Measurements from ENCODE around the gene STAU1.
"Not testable (repeated sequence)": the region's sequence is repeated elsewhere in the genome, so short reads cannot be mapped to it uniquely, and the experiment has no call there.

Gene STAU1

DNA sequence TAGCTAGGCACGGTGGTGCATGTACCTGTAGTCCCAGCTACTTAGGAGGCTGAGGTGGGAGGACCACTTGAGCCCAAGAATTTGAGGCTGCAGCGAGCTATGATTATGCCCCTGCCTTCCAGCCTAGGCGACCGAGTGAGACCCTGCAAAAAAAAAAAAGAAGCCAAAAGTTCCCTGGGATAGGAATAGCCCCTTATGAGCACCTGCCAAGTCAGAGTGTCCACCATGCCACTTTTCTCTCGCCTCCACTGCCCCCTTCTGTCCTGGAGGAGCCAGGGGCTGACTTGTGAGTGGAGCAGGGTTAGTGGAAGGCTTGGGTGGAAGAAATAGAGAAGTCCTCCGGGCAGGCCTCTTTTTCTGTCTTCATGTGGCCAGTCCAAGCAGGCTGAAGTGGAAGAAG is 18.9 kb upstream of the STAU1 start:
- in situ Hi-C loops (cut with MboI; ENCODE audit: low sequenced_read_pairs): no loop called here

DNA sequence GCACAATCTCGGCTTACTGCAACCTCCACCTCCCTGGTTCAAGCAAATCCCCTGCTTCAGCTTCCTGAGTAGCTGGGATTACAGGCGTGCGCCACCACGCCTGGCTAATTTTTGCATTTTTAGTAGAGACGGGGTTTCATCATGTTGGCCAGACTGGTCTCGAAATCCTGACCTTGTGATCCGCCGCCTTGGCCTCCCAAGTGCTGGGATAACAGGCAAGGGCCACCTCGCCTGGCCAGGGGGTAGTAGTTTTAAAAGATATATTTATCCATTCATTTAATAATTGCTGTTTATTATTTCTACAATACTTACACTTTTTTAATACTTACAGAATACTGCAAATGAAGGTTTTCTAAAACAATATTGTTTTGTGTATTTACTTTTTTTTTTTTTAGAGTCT is 15.6 kb upstream of the STAU1 start:
- in situ Hi-C loops (cut with MboI; ENCODE audit: low sequenced_read_pairs): no loop called here

DNA sequence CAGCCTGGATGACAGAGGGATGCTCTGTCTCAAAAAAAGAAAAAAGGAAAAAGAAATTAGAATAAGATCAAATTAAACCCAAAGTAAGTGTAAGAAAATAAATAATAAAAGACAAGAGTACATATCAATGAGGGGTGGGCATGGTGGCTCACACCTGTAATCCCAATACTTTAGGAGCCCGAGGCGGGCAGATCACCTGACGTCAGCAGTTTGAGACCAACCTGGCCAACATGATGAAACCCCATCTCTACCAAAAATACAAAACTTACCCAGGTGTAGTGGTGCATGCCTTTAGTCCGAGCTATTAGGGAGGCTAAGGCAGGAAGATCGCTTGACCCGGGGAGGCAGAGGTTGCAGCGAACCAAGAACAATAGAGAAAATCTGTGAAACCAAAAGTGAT is 14.9 kb upstream of the STAU1 start:
- in situ Hi-C loops (cut with MboI; ENCODE audit: low sequenced_read_pairs): no loop called here

DNA sequence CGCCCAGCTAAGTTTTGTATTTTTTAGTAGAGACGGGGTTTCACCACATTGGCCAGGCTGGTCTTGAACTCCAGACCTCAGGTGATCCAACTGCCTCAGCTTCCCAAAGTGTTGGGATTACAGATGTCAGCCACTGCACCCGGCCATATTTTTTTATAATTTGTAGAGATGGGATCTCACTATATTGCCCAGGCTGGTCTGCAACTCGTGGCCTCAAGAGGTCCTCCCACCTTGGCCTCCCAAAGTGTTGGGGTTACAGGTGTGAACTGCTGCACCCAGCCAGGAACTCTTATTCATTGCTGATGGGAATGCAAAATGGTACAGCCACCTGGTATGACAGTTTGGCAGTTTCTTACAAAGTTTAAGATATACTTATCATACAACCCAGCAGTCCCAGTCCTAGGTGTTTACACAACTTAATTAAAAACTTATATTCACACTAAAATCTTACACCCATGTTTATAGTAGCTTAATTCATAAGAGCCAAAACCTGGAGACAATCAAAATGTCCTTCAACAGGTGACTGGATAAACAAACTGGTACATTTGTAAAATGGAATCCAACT is 11.7 kb upstream of the STAU1 start:
- in situ Hi-C loops (cut with MboI; ENCODE audit: low sequenced_read_pairs): no loop called here

DNA sequence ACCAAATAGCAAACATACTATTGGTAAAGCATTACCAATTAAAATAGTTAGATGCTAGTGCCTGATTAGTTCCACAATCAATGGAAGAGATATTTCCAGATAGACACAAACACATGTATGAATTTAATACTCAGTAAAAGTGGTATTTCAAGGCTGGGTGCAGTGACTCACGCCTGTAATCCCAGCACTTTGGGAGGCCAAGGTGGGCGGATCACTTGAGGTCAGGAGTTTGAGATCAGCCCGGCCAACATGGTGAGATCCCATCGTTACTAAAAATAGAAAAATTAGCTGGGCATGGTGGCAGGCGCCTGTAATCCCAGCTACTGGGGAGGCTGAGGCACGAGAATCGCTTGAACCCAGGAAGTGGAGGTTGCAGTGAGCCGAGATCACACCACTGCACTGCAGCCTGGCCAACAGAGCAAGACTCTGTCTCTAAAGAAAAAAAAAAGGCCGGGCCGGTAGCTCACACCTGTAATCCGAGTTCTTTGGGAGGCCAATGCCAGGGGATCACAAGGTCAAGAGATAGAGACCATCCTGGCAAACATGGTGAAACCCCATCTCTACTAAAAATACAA is 4.9 kb upstream of the STAU1 start:
- in situ Hi-C loops (cut with MboI; ENCODE audit: low sequenced_read_pairs): not testable (repeated sequence)

- in situ Hi-C loops (cut with MboI; ENCODE audit: low sequenced_read_pairs): no loop called here
Measured at GRCh38 chr20:49187330-49187850, 744 bp downstream of the STAU1 start.

DNA sequence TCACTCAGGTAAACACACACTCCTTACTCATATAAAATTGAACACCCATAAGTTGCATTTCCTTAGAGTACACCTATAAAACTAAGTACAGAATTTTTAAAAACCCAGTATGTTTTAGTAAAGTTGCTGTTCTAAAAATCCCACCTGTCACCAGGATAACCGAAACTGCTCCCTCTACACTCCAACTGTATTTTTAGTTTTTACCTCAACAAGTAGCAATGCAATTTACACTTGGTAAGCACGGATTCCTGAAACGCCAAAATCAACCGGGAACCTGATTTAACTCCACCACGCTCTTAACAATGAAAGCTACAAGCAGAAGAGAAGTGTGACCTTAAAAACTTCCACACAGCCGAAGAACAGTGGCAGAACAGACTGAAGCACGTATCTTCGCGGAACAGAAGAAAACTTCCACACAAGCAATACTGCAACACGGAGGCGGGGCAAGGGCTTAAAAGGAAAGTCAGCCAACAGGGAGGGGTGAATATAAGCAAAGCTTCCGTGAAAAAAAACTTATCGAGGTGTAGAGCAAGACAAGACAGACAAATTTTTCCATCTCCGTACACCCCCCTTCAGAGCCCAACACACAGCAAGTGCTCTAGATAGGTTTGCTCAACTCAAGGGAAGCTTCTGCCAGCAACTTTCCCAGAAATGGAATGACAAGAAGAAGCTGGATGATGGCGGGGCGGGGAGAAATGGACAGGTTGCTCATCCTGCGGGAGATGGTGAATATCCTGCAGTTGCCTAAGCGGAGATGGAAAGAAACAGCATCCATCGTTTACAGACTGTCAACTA is 1.4 kb downstream of the STAU1 start:
- in situ Hi-C loops (cut with MboI; ENCODE audit: low sequenced_read_pairs): no loop called here

- in situ Hi-C loops (cut with MboI; ENCODE audit: low sequenced_read_pairs): no loop called here
Measured at GRCh38 chr20:49185071-49185761, 2.9 kb downstream of the STAU1 start.

GRCh38 chr20:49184691-49185070 is 3.5 kb downstream of the STAU1 start:
- in situ Hi-C loops (cut with MboI; ENCODE audit: low sequenced_read_pairs): no loop called here

DNA sequence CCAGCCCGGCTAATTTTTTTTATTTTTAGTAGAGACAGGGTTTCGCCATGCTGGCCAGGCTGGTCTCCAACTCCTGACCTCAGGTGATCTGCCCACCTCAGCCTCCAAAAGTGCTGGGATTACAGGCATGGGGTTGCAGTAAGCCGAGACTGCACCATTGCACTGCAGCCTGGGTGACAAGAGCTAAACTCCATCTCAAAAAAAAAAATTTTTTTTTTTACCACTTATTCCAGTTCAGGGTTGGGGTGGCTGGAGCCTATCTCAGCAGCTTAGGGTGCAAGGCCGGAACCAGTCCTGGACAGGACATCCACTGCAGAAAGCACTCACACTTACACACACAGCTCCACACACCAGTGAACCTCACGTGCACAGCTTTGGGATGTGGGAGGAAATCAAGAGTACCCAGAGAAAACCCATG is 4.0 kb downstream of the STAU1 start:
- in situ Hi-C loops (cut with MboI; ENCODE audit: low sequenced_read_pairs): not testable (repeated sequence)

- in situ Hi-C loops (cut with MboI; ENCODE audit: low sequenced_read_pairs): no loop called here
Measured at GRCh38 chr20:49183444-49183843, 4.7 kb downstream of the STAU1 start.

- in situ Hi-C loops (cut with MboI; ENCODE audit: low sequenced_read_pairs): no loop called here
Measured at GRCh38 chr20:49181265-49181877, 6.8 kb downstream of the STAU1 start.

DNA sequence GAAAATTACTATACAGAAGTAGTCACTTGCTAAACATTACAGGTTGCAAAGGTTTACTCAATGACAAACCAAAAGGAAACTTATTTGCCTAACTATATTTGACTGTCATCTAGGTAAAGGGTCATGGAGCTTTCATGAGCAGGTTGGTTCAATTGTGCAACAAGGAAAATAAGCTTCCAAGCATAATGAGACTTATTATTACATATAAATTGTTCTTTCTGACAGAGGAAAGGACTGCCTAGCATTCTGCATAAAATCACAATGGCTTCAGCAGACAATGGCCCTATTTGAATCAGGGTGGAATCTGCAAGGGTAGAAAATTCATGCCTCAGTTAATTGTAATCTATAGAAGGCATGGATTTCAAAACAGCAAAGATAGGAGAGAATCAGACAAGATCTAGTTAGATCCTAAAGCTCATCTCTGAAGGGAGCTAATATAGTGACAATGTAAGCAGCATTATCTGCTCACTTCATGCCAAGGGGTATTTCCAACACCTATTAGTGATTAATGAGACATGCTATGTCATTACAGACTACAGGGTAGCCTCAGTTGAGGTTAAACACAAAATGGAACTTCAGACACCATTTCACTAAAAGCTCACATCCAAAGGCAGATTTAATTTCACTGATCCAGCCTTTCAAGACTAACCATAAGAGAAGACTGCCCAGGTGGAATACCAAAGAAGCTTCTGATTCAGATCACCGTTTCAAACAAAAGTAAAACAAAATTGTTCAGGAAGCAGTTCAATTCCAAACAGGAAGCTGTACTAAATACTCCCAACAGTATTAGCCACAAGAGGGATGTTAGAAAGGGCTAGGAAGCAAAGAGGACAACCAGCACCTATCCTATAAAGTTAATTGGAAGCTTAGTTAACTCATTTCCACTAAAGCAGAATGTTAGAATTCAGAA is 8.5 kb downstream of the STAU1 start:
- in situ Hi-C loops (cut with MboI; ENCODE audit: low sequenced_read_pairs): no loop called here

DNA sequence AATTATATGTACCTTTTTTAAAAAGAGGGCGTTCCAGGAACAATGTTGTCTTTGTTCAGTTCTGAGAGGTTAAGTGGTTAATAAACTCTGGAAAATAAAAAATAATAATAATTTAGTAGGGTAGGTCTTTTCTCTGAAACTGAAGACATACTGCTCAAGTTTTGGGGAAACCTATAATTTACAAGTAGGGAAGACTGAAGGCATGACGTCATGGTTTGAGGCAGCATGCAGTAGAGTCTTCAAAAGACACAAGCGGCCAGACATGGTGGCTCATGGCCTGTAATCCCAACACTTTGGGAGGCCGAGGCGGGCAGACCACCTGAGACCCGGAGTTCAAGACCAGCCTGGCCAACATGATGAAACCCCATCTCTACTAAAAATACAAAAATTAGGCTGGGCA is 14.0 kb downstream of the STAU1 start:
- in situ Hi-C loops (cut with MboI; ENCODE audit: low sequenced_read_pairs): no loop called here

GRCh38 chr20:49172413-49172812 is 15.7 kb downstream of the STAU1 start:
- in situ Hi-C loops (cut with MboI; ENCODE audit: low sequenced_read_pairs): no loop called here

DNA sequence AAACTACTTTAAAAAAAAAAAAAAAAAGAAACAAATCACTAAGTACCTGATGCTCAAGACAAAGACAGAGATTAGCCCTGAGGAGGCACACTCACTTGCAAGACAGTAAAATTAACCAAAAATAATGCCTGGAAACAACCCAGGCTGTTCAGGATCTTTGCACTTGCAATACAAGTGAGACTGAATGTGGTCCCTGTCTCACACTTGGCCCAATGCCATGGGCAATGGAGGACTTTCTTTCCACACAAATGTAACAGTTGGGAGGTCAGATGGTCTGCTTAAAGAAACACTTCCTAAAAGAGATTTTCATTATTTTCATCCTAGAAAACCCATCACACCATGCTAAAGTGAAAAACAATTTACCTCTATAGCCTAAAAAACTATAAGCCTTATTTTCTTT is 16.2 kb downstream of the STAU1 start:
- in situ Hi-C loops (cut with MboI; ENCODE audit: low sequenced_read_pairs): no loop called here

- in situ Hi-C loops (cut with MboI; ENCODE audit: low sequenced_read_pairs): no loop called here
Measured at GRCh38 chr20:49170714-49171113, 17.4 kb downstream of the STAU1 start.

- in situ Hi-C loops (cut with MboI; ENCODE audit: low sequenced_read_pairs): no loop called here
Measured at GRCh38 chr20:49169547-49169946, 18.6 kb downstream of the STAU1 start.

DNA sequence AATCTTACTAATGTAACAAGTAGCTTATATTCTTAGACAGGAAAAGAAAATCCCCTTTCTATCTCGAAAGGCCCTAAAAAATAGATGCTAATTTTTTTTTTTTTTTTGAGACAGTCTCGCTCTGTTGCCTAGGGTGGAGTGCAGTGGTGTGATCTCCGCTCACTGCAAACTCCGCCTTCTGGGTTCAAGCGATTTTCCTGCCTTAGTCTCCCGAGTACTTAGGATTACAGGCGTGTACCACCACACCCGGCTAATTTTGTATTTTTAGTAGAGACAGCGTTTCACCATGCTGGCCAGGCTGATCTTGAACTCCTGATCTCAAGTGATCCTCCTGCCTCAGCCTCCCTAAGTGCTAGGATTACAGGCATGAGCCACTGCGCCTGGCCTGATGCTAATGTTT is 19.3 kb downstream of the STAU1 start:
- in situ Hi-C loops (cut with MboI; ENCODE audit: low sequenced_read_pairs): not testable (repeated sequence)

- in situ Hi-C loops (cut with MboI; ENCODE audit: low sequenced_read_pairs): no loop called here
Measured at GRCh38 chr20:49167811-49168507, 20.2 kb downstream of the STAU1 start.
